Activated gamma-delta T cell (primary cell): ENCODE data around the gene CDKN3.
"Not testable (repeated sequence)": the region's sequence is repeated elsewhere in the genome, so short reads cannot be mapped to it uniquely, and the experiment has no call there.

Source experiments
- DNase-seq: peaks from one replicate; lab custom pipeline; 2025; lab: John Stamatoyannopoulos, UW

CDKN3 gene

DNA sequence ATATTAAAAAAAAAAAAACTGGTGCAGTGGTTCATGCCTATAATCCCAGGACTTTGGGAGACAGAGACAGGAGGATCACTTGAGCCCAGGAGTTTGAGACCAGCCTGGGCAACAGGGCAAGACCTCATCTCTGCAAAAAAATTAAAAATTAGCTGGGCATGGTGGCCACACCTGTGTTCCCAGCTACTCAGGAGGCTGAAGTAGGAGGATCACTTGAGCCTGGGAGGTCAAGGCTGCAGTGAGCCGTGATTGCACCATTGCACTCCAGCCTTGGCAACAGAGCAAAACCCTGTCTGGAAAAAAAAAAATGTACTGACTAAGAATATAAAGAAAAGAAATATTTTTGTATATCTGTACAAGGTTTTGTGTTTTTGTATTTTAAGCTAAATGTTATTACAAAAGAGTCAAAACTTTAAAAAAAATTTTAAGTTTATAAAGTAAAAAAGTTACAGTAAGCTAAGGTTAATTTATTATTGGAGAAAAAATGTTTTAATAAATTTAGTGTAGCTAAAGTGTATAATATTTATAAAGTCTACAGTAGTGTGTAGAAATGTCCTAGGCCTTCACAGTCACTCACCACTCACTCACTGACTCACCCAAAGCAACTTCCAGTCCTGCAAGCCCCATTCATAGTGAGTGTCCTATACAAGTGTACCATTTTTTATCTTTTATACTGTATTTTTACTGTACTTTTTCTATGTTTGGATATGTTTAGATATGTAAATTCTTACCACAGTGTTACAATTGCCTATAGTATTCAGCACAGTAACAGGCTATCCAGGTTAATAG is 60.2 kb downstream of the CDKN3 start:
- not testable (repeated sequence) for DNase-seq

DNA sequence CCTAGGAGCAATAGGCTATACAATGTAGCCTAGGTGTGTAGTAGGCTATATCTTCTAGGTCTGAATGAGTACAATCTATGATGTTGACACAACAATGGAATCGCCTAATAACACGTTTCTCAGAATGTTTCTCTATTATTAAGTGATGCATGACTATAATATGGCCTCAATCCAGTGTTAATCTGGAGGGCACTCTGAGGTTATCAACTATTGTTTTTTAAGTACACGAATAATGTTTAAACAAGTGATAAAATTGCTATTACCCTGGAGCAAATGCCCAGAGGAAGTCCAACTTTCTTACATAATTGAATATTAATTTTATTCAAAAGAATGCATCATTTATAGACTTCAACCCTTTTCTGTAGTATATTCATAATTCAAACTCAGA is 60.8 kb downstream of the CDKN3 start:
- DNase-seq = no peak

DNA sequence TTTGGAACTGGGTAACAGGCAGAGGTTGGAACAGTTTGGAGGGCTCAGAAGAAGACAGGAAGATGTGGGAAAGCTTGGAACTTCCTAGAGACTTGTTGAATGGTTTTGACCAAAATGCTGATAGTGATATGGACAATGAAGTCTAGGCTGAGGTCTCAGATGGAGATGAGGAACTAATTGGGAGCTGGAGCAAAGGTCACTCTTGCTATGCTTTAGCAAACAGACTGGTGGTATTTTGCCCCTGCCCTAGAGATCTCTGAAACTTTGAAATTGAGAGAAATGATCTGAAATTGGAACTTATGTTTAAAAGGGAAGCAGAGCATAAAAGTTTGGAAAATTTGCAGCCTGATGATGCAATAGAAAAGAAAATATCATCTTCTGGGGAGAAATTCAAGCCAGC is 61.7 kb downstream of the CDKN3 start:
- not testable (repeated sequence) for DNase-seq

DNA sequence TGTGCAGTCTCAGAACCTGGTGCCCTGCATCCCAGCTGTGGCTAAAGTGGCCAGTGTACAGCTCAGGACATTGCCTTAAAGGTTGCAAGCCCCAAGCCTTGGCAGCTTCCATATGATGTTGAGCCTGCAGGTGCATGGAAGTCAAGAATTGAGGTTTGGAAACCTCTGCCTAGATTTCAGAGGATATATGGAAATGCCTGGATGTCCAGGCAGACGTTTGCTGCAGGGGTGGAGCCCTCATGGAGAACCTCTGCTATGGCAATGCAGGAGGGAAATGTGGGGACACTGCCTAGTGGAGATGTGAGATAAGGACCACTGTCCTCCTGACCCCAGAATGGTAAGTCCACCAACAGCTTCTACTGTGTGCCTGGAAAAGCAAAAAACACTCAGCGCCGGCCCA is 62.3 kb downstream of the CDKN3 start:
- DNase-seq = no peak

DNA sequence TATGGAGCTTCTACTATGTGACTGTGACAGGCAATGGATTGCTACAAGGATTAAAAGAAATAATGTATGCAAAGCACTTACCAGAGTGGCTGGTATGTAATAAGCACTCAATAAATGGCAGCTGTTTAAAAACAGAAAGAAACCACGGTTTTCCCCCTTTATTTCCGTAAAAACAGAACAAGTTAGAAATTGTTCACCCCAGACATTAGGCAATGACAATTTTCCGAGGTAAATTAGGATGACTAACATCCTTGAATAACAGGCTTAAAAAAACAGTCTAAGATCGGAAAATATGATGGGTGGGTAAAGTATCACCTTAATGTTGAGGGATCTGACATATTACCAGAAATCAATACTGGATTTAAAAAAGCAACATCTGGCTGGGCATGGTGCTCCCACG is 65.2 kb downstream of the CDKN3 start:
- no peak for DNase-seq

DNA sequence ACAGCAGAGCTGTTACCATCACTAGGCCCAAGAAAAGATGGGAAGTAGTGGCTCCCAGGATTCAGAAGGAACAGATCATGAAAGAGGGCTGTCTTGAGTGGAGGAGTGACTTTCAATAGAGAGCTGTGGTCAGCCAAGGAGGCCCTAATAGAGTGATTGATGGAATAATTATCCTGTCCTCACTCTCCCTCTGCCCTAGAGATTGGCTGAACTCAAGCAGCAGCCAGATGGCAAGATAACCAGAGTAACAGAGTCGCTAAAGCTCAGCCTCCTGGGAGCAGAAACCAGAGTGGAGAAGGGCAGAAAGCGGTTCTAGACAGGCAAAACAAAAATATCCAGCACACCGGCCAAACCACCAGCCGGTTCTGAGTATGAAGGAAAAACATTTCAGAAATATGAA is 68.8 kb downstream of the CDKN3 start:
- no peak for DNase-seq

DNA sequence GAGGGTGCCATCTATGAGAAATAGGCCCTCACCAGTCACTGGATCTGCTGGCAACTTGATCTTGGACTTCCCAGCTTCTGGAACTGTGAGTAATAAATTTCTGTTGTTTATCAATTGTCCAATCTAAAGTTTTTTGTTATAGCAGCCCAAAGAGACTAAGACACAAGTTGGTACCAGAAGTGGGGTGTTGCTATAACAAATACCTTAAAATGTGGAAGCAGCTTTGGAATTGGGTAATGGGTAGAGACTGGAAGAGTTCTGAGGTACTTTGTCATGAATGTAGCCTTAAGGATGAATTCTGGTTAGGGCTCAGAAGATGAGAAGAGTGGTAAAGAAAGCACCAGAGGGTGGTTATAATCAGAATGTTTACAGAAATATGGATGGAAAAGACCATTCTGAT is 70.5 kb downstream of the CDKN3 start:
- DNase-seq = no peak
